B cell (primary cell): ENCODE measurements around the gene KIF17. TPM values are rescaled to one million over a fixed set of nuclear protein-coding genes. Genes with fewer than 3 reads are reported as not detected.

Source experiments
- ATAC-seq: fragments of 200-7000 bp; cut with Tn5 transposase; one replicate; pipeline ENCODE4 v1.10.0; 2021; ENCODE audit warnings: low read depth, mild to moderate bottlenecking, moderate number of reproducible peaks, moderate library complexity
- CTCF ChIA-PET: fragments of 350-600 bp; sonication (Branson Sonifier 250); formaldehyde crosslinking; loops from one replicate; lab custom pipeline; 2021; ENCODE audit warnings: antibody characterized with exemption, inconsistent platforms; lab: Charles Lee
- POLR2A ChIA-PET: fragments of 350-600 bp; sonication (Branson Sonifier 250); formaldehyde crosslinking; loops from one replicate; lab custom pipeline; 2021; ENCODE audit warnings: antibody characterized with exemption; lab: Charles Lee
- DNase-seq: peaks from one replicate; pipeline ENCODE4 v3.0.0; 2013
- H2AFZ ChIP-seq: 2 replicates; pipeline ENCODE4 v1.6.1; 2012; ENCODE audit warnings: mild to moderate bottlenecking, low read depth, low read length; ENCODE audit not compliant: insufficient read depth, poor library complexity, severe bottlenecking
- H3K27ac ChIP-seq, 2 donors: 1 replicate in 1 of 2; 2 replicates in 1 of 2; pipeline ENCODE4 v1.5.1; 2012 to 2013; ENCODE audit warnings: low read length in 2 of 2, mild to moderate bottlenecking in 2 of 2, moderate library complexity in 1 of 2
- H3K27me3 ChIP-seq, 4 experiments: fragments of 200-600 bp in 1 of 4; sonication (generic) in 1 of 4; replicated peaks in 1 of 4; 1 replicate in 2 of 4; 2 replicates in 2 of 4; pipeline versions ENCODE4 v1.6.1 to v1.7.0; 2013 to 2016; ENCODE audit warnings: low read length in 3 of 4, mild to moderate bottlenecking in 2 of 4, mixed read lengths in 1 of 4, moderate library complexity in 1 of 4; ENCODE audit not compliant: insufficient read depth in 4 of 4, control insufficient read depth in 3 of 4; ENCODE audit errors: control extremely low read depth in 1 of 4
- H3K36me3 ChIP-seq, 2 experiments: replicated peaks in 1 of 2; 1 replicate in 1 of 2; 2 replicates in 1 of 2; pipeline versions ENCODE4 v1.6.1 to v1.7.1; 2013; ENCODE audit warnings: low read length in 1 of 2; ENCODE audit not compliant: insufficient read depth in 2 of 2, control insufficient read depth in 1 of 2; ENCODE audit errors: control extremely low read depth in 1 of 2, extremely low read depth in 1 of 2
- H3K4me1 ChIP-seq, 2 donors: fragments of 200-600 bp in 1 of 2; sonication (generic) in 1 of 2; 1 replicate in 1 of 2; 2 replicates in 1 of 2; pipeline versions ENCODE4 v1.5.1 to v1.6.1; 2013 to 2017; ENCODE audit warnings: low read length in 2 of 2; ENCODE audit not compliant: control insufficient read depth in 2 of 2, insufficient read depth in 2 of 2
- H3K4me2 ChIP-seq: replicated peaks from 2 replicates; pipeline ENCODE3; 2012; ENCODE audit warnings: mild to moderate bottlenecking, low read depth, low read length; ENCODE audit not compliant: poor library complexity, severe bottlenecking
- H3K4me3 ChIP-seq, 5 experiments: fragments of 200-600 bp in 1 of 5; sonication (generic) in 1 of 5; 1 replicate in 3 of 5; 2 replicates in 2 of 5; pipeline versions ENCODE4 v1.5.1 to v1.7.0; 2011 to 2016; ENCODE audit warnings: low read length in 4 of 5, mild to moderate bottlenecking in 4 of 5, low read depth in 2 of 5, control low read depth in 1 of 5, moderate library complexity in 1 of 5; ENCODE audit not compliant: insufficient read depth in 1 of 5; ENCODE audit errors: control extremely low read depth in 1 of 5, extremely low read depth in 1 of 5
- H3K79me2 ChIP-seq: fragments of 200-600 bp; sonication (generic); one replicate; pipeline ENCODE4 v1.6.0; 2016; ENCODE audit warnings: low read length; ENCODE audit not compliant: control insufficient read depth, insufficient read depth
- H3K9ac ChIP-seq: fragments of 200-600 bp; sonication (generic); 2 replicates; pipeline ENCODE4 v1.6.1; 2017; ENCODE audit warnings: mild to moderate bottlenecking, low read length, moderate library complexity
- H3K9me3 ChIP-seq, 3 donors: one replicate each; pipeline versions ENCODE4 v1.6.1 to v1.7.1; 2013; ENCODE audit warnings: low read length in 2 of 3; ENCODE audit not compliant: control insufficient read depth in 2 of 3, insufficient read depth in 1 of 3; ENCODE audit errors: control extremely low read depth in 1 of 3
- H4K20me1 ChIP-seq: 2 replicates; pipeline ENCODE4 v1.6.0; 2012; ENCODE audit warnings: mild to moderate bottlenecking, low read length; ENCODE audit not compliant: insufficient read depth, control insufficient read depth, poor library complexity, severe bottlenecking
- H3K27ac Mint-ChIP-seq: one replicate; pipeline ENCODE4 v1.8.0; 2021; ENCODE audit warnings: mixed read lengths
- H3K27me3 Mint-ChIP-seq: one replicate; pipeline ENCODE4 v1.8.0; 2021; ENCODE audit warnings: mixed read lengths
- H3K4me1 Mint-ChIP-seq: one replicate; pipeline ENCODE4 v1.8.0; 2021; ENCODE audit warnings: mixed read lengths
- H3K4me3 Mint-ChIP-seq: one replicate; pipeline ENCODE4 v1.8.0; 2021; ENCODE audit warnings: mixed read lengths
- H3K9me3 Mint-ChIP-seq: one replicate; pipeline ENCODE4 v1.8.0; 2022; ENCODE audit warnings: mixed read lengths; ENCODE audit not compliant: insufficient read depth
- EZH2 ChIP-seq: IDR thresholded peaks from 2 replicates; pipeline ENCODE4 v1.6.1; 2012; ENCODE audit warnings: borderline replicate concordance, low read depth, mild to moderate bottlenecking, moderate library complexity, low read length; ENCODE audit not compliant: insufficient read depth, poor library complexity, severe bottlenecking
- WGBS: methylation state at CpG from one replicate; pipeline ENCODE4 v1.1.5; 2013; ENCODE audit warnings: missing lambda C conversion rate; ENCODE audit not compliant: insufficient coverage; 5-methylcytosine and 5-hydroxymethylcytosine counted together
- intact Hi-C: fragments of 100-400 bp; cut with micrococcal nuclease; formaldehyde crosslinking; loops from one replicate; pipeline ENCODE4 v1.10.0; 2022
- polyA plus RNA-seq: library from polyadenylated mRNA; depleted of rRNA; stranded (reverse); fragments of >200 nt; gene quantifications from 2 replicates; pipeline ENCODE4 v1.2.3, GENCODE V29; 2012
- total RNA-seq, 2 donors: library from RNA; stranded (reverse); fragments of 120-200 nt in 1 of 2; gene quantifications; 1 replicate in 1 of 2; 2 replicates in 1 of 2; pipeline versions ENCODE4 v1.2.3 to v1.2.4, GENCODE V29; 2013 to 2022
- TF ChIP-seq, protein P1 (sequence below): fragments of 200-600 bp; IDR thresholded peaks from one replicate; pipeline ENCODE4 v1.8.0; 2022; ENCODE audit warnings: antibody characterized with exemption, mild to moderate bottlenecking

Gene KIF17
- total and polyA plus RNA-seq, 2 donors (not counting 1 experiment from before 2014, with no cell fraction given), result not detected

DNA sequence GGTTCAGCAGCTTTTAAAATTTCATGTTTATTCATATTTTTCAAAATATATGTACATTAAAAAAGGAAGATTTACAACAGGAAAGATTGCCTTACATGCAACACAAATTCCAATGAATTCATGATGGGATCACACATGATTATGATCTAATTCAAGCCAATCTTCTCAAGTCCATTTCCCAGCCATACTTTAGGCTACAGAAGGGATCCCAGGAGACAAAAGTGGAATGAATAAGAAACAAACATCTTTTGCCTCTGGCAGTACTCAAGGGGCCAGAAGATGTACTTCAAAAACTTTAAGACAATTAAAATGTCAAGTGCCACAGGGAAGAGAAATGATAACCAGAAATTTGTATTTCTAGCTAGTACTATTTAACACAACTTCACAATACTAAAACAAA is 24.9 kb upstream of the KIF17 start:
- ChIA-PET POLR2A (no interaction called here), CTCF (no interaction called here)
- Mint-ChIP-seq H3K4me3 (no peak overlapping the region), H3K9me3 (no peaks in the 10 kb centered on the region), H3K27me3 (no peaks in the 10 kb centered on the region), H3K4me1 (no peaks in the 10 kb centered on the region), H3K27ac (no peak overlapping the region)
- TF ChIP-seq, protein P1, sequence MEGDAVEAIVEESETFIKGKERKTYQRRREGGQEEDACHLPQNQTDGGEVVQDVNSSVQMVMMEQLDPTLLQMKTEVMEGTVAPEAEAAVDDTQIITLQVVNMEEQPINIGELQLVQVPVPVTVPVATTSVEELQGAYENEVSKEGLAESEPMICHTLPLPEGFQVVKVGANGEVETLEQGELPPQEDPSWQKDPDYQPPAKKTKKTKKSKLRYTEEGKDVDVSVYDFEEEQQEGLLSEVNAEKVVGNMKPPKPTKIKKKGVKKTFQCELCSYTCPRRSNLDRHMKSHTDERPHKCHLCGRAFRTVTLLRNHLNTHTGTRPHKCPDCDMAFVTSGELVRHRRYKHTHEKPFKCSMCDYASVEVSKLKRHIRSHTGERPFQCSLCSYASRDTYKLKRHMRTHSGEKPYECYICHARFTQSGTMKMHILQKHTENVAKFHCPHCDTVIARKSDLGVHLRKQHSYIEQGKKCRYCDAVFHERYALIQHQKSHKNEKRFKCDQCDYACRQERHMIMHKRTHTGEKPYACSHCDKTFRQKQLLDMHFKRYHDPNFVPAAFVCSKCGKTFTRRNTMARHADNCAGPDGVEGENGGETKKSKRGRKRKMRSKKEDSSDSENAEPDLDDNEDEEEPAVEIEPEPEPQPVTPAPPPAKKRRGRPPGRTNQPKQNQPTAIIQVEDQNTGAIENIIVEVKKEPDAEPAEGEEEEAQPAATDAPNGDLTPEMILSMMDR, result no peak
- TF ChIP-seq EZH2, result no peak
- peaks cover 25 to 72% of the 10 kb centered on the region in 2 experiments for H3K36me3 ChIP-seq
- no peaks in the 10 kb centered on the region for H3K79me2 ChIP-seq
- intact Hi-C loops, result no loop called here
- no peak overlapping the region for H2AFZ ChIP-seq
- no peaks in the 10 kb centered on the region for H4K20me1 ChIP-seq
- H3K9me3 ChIP-seq, result no peaks in the 10 kb centered on the region
- no peak overlapping the region for H3K9ac ChIP-seq
- no peak overlapping the region for H3K4me2 ChIP-seq
- H3K4me1 ChIP-seq, result no peaks in the 10 kb centered on the region
- no peaks in the 10 kb centered on the region for H3K27me3 ChIP-seq
- no peak overlapping the region for H3K27ac ChIP-seq
- no peak overlapping the region for H3K4me3 ChIP-seq
- ATAC-seq (no peak), DNase-seq (no peak)

DNA sequence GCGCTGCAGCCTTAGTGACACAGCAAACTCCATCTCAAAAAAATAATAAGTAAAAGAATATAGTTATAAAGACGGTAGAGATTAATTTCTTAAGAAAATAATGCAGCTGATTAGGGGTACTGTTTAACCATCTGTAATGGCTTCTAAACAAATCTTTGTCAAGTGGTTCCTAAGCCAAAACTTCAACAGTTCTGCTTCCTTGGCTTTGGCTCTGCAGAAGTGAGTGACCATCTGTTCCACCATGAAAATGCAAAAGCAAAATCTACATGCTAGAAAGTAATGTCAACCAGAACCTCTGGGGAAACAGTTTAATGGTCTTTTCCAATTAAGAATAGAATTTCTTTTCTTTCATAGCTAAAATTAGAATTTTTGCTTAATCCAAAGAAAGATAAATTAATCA is 23.0 kb upstream of the KIF17 start:
- ATAC-seq (no peak), DNase-seq (no peak)
- ChIA-PET CTCF (no interaction called here), POLR2A (no interaction called here)
- intact Hi-C loops, result no loop called here
- Histone ChIP-seq H3K79me2 (no peaks in the 10 kb centered on the region), H3K4me3 (no peak overlapping the region), H2AFZ (no peak overlapping the region), H3K27ac (no peak overlapping the region), H3K4me2 (no peak overlapping the region), H4K20me1 (no peaks in the 10 kb centered on the region), H3K27me3 (no peaks in the 10 kb centered on the region), H3K4me1 (no peaks in the 10 kb centered on the region), H3K9ac (no peak overlapping the region), H3K36me3 (peaks cover 15 to 58% of the 10 kb centered on the region in 2 experiments), H3K9me3 (no peaks in the 10 kb centered on the region)
- Mint-ChIP-seq H3K27me3 (no peaks in the 10 kb centered on the region), H3K4me1 (no peaks in the 10 kb centered on the region), H3K27ac (no peak overlapping the region), H3K4me3 (no peak overlapping the region), H3K9me3 (no peaks in the 10 kb centered on the region)
- no CpG with 5 or more reads among the region's 2 CpGs for WGBS
- TF ChIP-seq EZH2, result no peak
- TF ChIP-seq, protein P1, result no peak
